ENCODE results near the gene YY1AP1.
"Not testable (repeated sequence)": the region's sequence is repeated elsewhere in the genome, so short reads cannot be mapped to it uniquely, and the experiment has no call there.

Gene YY1AP1

GRCh38 chr1:155696524-155696923 is 8.0 kb upstream of the YY1AP1 start:
- TF ChIP-seq GATA2 (IDR thresholded peaks at IDR 0.05; ENCODE audit: low read depth, low read length) (no peak), GATA3 (IDR thresholded peaks at IDR 0.05; ENCODE audit: low read depth, low read length) (no peak)

GRCh38 chr1:155695608-155696007 is 7.0 kb upstream of the YY1AP1 start:
- TF ChIP-seq GATA2 (IDR thresholded peaks at IDR 0.05; ENCODE audit: low read depth, low read length) (no peak), GATA3 (IDR thresholded peaks at IDR 0.05; ENCODE audit: low read depth, low read length) (no peak)

DNA sequence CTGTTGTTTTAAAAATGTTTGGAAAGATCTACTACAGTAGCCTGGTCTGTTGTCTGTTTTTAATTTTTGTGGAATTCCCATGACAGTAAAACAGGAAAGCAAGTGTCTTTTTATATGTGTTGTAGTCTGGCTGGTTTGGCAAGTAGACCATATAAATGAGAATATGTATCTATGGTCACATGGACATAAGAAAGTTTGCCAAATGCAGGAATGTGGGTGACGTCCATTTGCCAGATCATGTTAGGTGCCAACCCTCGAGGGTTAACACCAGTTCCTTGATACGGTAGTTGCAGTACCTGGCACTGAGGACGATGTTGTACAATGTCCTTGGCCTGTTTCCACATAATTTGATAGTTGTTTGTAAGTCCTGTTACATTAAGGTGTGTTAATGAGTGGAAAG is 6.5 kb upstream of the YY1AP1 start:
- no peak for TF ChIP-seq GATA3 (IDR thresholded peaks at IDR 0.05; ENCODE audit: low read depth, low read length)
- no peak for TF ChIP-seq GATA2 (IDR thresholded peaks at IDR 0.05; ENCODE audit: low read depth, low read length)

DNA sequence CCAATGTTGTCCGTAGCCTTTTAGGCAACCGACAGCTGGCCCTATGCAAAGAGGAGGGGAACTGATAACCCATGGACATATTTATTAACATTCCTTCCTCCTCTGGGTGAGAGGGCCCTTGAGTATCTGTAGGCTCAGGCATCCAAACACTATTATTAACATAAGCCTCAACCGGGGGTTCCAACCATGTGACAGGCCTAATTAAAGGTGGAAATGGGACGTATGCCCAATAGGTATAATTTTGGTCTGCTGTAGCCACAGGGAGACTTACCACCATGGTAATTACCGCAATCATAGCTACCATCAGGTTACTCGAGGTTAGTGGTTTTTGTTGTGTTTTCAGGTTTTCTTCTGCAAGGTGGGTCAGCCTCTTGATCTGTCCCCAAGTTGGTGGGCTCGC is 5.6 kb upstream of the YY1AP1 start:
- TF ChIP-seq GATA3 (IDR thresholded peaks at IDR 0.05; ENCODE audit: low read depth, low read length): no peak
- no peak for TF ChIP-seq GATA2 (IDR thresholded peaks at IDR 0.05; ENCODE audit: low read depth, low read length)

DNA sequence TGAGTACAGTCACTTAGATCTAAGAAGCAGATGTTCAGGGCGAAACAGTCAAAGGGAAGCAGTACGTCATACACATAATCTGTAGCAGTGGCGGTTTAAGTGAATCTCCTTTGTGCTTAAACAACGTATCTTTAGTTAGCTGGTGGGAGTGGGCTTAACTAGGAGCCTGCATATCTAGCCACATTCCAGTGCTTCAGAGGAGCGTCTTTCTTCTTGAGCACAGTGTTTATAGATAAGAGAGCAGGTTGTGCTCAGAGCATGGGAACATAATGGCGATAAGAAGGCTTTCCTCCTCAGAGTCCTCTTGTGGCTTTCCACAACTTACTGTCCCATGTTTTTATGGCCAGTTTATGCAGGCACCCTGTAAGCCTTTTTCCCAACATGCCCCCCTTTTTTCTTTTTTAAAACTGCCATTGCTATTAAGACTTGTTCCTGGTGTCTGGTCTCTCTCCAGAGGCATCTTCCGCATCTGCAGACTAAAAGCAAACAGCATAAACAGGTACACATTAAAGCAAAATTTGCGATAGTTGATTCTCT is 3.5 kb upstream of the YY1AP1 start:
- TF ChIP-seq GATA3 (IDR thresholded peaks at IDR 0.05; ENCODE audit: low read depth, low read length) (no peak), GATA2 (IDR thresholded peaks at IDR 0.05; ENCODE audit: low read depth, low read length) (no peak)

- not testable (repeated sequence) for TF ChIP-seq GATA3, GATA2 (IDR thresholded peaks at IDR 0.05; ENCODE audit: low read depth, low read length)
These were observed 570 bp upstream of the YY1AP1 start, which contains the start of gene DAP3 for GRCh38 chr1:155689081-155689607. Gene DAP3 (plus strand): TSS chr1:155689091. CDS start chr1:155709780, 20,689 bp downstream.

- TF ChIP-seq GATA2 (IDR thresholded peaks at IDR 0.05; ENCODE audit: low read depth, low read length): no peak
- no peak for TF ChIP-seq GATA3 (IDR thresholded peaks at IDR 0.05; ENCODE audit: low read depth, low read length)
These were observed 6.8 kb downstream of the YY1AP1 start for GRCh38 chr1:155681776-155682175.

GRCh38 chr1:155680531-155680930 is 8.0 kb downstream of the YY1AP1 start:
- no peak for TF ChIP-seq GATA2 (IDR thresholded peaks at IDR 0.05; ENCODE audit: low read depth, low read length)
- TF ChIP-seq GATA3 (IDR thresholded peaks at IDR 0.05; ENCODE audit: low read depth, low read length): no peak

GRCh38 chr1:155678027-155678426 is 10.5 kb downstream of the YY1AP1 start:
- TF ChIP-seq GATA2 (IDR thresholded peaks at IDR 0.05; ENCODE audit: low read depth, low read length) (no peak), GATA3 (IDR thresholded peaks at IDR 0.05; ENCODE audit: low read depth, low read length) (no peak)

DNA sequence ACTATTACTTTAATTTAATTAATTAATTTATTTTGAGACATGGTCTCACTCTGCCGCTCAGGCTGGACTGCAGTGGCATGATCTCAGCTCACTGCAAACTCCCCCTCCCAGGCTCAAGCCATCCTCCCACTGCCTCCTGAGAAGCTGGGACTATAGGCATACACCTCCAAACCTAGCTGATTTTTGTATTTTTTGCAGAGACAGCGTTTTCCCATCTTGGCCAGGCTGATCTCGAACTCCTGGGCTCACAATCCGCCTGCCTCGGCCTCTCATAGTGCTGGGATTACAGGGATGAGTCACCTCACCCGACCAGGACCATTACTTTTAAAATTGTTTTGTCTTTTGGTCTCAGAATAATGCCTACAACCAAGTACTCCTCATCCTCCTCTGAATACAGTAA is 15.6 kb downstream of the YY1AP1 start:
- TF ChIP-seq GATA3 (IDR thresholded peaks at IDR 0.05; ENCODE audit: low read depth, low read length) (no peak), GATA2 (IDR thresholded peaks at IDR 0.05; ENCODE audit: low read depth, low read length) (no peak)

DNA sequence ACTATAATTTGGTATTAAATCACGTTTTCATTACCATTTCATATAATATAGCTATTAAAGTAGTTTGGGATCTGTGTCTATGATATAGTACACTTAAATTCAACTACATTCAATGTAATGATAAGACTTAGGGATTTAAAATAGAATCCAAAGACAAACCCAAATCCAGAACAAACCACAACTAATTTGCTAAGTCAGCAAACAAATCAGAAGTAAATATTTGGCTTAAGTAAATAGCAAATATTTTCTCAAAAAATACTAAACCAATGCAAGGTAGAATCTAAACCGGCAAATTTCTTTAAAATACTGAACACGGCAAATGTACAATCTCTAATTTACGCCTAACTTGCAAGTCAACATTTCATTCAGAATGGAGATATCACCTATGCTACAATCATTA is 16.8 kb downstream of the YY1AP1 start:
- TF ChIP-seq GATA2 (IDR thresholded peaks at IDR 0.05; ENCODE audit: low read depth, low read length): no peak
- TF ChIP-seq GATA3 (IDR thresholded peaks at IDR 0.05; ENCODE audit: low read depth, low read length): no peak

DNA sequence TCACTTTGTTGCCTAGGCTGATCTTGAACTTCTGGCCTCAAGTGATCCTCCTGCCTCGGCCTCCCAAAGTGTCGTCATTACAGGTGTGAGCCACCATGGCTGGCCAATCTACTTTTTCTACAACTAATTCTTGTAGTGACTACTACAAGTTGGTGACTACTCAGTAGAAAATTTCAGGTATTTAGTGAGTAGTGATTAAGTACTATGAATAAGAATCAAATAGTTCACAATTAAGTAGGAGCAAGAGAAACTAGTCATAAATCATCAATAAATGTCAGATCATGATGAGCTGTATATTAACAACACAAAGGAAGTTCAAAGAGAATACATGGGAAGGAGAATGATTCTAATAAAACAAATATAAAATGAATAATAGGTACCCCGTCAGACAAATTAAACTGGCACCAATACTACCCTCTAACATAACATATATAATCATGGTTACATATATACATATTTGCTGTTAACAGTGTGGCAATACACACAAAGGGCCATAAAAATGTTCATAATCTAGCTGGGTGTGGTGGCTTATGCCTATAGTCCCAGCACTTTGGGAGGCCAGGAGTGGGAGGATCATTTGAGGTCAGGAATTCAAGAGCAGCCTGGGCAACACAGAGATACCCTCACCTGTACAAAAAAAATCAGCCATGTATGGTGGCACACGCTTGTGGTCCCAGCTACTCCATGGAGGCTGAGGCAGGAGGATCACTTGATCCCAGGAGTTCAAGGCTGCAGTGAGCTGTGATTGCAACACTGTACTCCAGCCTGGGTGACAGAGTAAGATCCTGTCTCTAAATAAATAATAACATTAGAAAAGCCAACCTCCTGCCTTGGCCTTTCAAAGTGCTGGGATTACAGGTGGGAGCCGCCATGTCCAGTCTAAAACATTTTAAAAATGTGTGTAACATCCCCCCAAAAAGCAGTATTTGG is 19.1 kb downstream of the YY1AP1 start:
- TF ChIP-seq GATA2 (IDR thresholded peaks at IDR 0.05; ENCODE audit: low read depth, low read length) (no peak), GATA3 (IDR thresholded peaks at IDR 0.05; ENCODE audit: low read depth, low read length) (no peak)

GRCh38 chr1:155657463-155657862 is 31.1 kb downstream of the YY1AP1 start:
- TF ChIP-seq GATA2 (IDR thresholded peaks at IDR 0.05; ENCODE audit: low read depth, low read length) (no peak), GATA3 (IDR thresholded peaks at IDR 0.05; ENCODE audit: low read depth, low read length) (no peak)

DNA sequence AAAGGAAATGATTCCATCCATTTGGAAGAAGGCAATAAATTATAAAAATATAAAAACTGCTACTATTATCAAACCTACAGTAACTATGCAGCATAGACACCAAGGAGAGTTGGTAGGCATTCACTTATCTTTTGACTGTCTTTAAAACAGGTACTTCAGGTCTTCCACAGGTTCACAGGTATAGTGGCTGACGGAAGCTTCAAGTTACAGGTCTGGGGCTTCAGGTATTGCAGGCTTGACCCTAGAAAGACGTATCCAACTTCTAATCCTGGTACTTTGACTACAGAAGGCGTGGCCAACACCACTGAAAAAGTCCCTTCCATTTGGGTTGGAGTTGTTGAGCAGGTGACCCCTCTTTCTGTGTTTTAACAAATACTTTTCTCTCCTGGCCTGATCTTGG is 35.6 kb downstream of the YY1AP1 start:
- no peak for TF ChIP-seq GATA3 (IDR thresholded peaks at IDR 0.05; ENCODE audit: low read depth, low read length)
- no peak for TF ChIP-seq GATA2 (IDR thresholded peaks at IDR 0.05; ENCODE audit: low read depth, low read length)

Data from SH-SY5Y (cell line).